Nephron progenitor cell (in vitro differentiated cells): ENCODE results near the gene C3orf33.

ENCODE experiments used
- DNase-seq: peaks from one replicate; pipeline ENCODE4 v3.0.0; 2021
- H3K27ac Mint-ChIP-seq: 2 replicates; pipeline ENCODE4 v1.8.0; 2021; ENCODE audit warnings: mild to moderate bottlenecking, moderate library complexity, mixed read lengths
- H3K27me3 Mint-ChIP-seq: 2 replicates; pipeline ENCODE4 v1.8.0; 2021; ENCODE audit warnings: mild to moderate bottlenecking, low read depth, mixed read lengths; ENCODE audit not compliant: poor library complexity
- H3K36me3 Mint-ChIP-seq: 2 replicates; pipeline ENCODE4 v1.8.0; 2021; ENCODE audit warnings: low read depth, mixed read lengths
- H3K4me1 Mint-ChIP-seq: 2 replicates; pipeline ENCODE4 v1.8.0; 2021; ENCODE audit warnings: mixed read lengths
- H3K4me3 Mint-ChIP-seq: 2 replicates; pipeline ENCODE4 v1.8.0; 2021; ENCODE audit warnings: mild to moderate bottlenecking, moderate library complexity, mixed read lengths
- H3K9me3 Mint-ChIP-seq: 2 replicates; pipeline ENCODE4 v1.8.0; 2021; ENCODE audit warnings: mild to moderate bottlenecking, moderate library complexity, mixed read lengths
- CTCF ChIP-seq: fragments of 200-600 bp; sonication (generic); IDR thresholded peaks from 2 replicates; pipeline ENCODE4 v1.5.0; 2021; ENCODE audit warnings: antibody characterized with exemption

The C3orf33 gene

GRCh38 chr3:155730843-155731242 is 75.2 kb downstream of the C3orf33 start:
- no peak overlapping the region for H3K4me3 Mint-ChIP-seq
- H3K36me3 Mint-ChIP-seq, result peaks cover 76% of the 10 kb centered on the region
- TF ChIP-seq CTCF, result no peak
- DNase-seq, result no peak
- H3K27me3 Mint-ChIP-seq, result peaks cover 4% of the 10 kb centered on the region
- H3K9me3 Mint-ChIP-seq, result peaks cover 34% of the 10 kb centered on the region
- H3K4me1 Mint-ChIP-seq, result peaks cover 10% of the 10 kb centered on the region
- no peak overlapping the region for H3K27ac Mint-ChIP-seq

- DNase-seq, result no peak
- peaks cover 8% of the 10 kb centered on the region for H3K4me1 Mint-ChIP-seq
- peaks cover 82% of the 10 kb centered on the region for H3K36me3 Mint-ChIP-seq
- peaks cover 7% of the 10 kb centered on the region for H3K27me3 Mint-ChIP-seq
- H3K4me3 Mint-ChIP-seq, result no peak overlapping the region
- peak overlapping the region; percentile 8 for H3K27ac Mint-ChIP-seq
- peaks cover 46% of the 10 kb centered on the region for H3K9me3 Mint-ChIP-seq
- TF ChIP-seq CTCF, result no peak
These were observed 78.2 kb downstream of the C3orf33 start for GRCh38 chr3:155727836-155728235.

- peaks cover 28% of the 10 kb centered on the region for H3K4me1 Mint-ChIP-seq
- H3K9me3 Mint-ChIP-seq, result peaks cover 29% of the 10 kb centered on the region
- peaks cover 51% of the 10 kb centered on the region for H3K36me3 Mint-ChIP-seq
- no peak overlapping the region for H3K4me3 Mint-ChIP-seq
- H3K27ac Mint-ChIP-seq, result no peak overlapping the region
- peak; percentile 33 for DNase-seq
- H3K27me3 Mint-ChIP-seq, result no peaks in the 10 kb centered on the region
- no peak for TF ChIP-seq CTCF
These were observed 91.8 kb downstream of the C3orf33 start for GRCh38 chr3:155714295-155714718.
